ENCODE data around the gene GUCY2C. TPM values are rescaled to one million over a fixed set of nuclear protein-coding genes. Genes with fewer than 3 reads are reported as not detected.

Gene GUCY2C
- total RNA-seq, 2 donors from 2014 or later = 0.14 TPM; not detected in 1

- no peak overlapping the region for H3K27ac ChIP-seq
- H3K9me3 ChIP-seq = no peaks in the 10 kb centered on the region
- DNase-seq (ENCODE audit: low spot score) (no peak), ATAC-seq (ENCODE audit: insufficient number of reproducible peaks, low FRiP score, low read depth) (no peak)
- no peaks in the 10 kb centered on the region for H3K27me3 ChIP-seq (replicated peaks; ENCODE audit: insufficient read depth)
- H3K36me3 ChIP-seq = no peaks in the 10 kb centered on the region
- H3K4me3 ChIP-seq = no peak overlapping the region
- TF ChIP-seq, protein P1, sequence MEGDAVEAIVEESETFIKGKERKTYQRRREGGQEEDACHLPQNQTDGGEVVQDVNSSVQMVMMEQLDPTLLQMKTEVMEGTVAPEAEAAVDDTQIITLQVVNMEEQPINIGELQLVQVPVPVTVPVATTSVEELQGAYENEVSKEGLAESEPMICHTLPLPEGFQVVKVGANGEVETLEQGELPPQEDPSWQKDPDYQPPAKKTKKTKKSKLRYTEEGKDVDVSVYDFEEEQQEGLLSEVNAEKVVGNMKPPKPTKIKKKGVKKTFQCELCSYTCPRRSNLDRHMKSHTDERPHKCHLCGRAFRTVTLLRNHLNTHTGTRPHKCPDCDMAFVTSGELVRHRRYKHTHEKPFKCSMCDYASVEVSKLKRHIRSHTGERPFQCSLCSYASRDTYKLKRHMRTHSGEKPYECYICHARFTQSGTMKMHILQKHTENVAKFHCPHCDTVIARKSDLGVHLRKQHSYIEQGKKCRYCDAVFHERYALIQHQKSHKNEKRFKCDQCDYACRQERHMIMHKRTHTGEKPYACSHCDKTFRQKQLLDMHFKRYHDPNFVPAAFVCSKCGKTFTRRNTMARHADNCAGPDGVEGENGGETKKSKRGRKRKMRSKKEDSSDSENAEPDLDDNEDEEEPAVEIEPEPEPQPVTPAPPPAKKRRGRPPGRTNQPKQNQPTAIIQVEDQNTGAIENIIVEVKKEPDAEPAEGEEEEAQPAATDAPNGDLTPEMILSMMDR (IDR thresholded peaks at IDR 0.05) = no peak
- no peaks in the 10 kb centered on the region for H3K4me1 ChIP-seq (ENCODE audit: control insufficient read depth in 1 of 2, low read depth in 2 of 2)
Measured at GRCh38 chr12:14729586-14729985, 33.2 kb upstream of the GUCY2C start.

DNA sequence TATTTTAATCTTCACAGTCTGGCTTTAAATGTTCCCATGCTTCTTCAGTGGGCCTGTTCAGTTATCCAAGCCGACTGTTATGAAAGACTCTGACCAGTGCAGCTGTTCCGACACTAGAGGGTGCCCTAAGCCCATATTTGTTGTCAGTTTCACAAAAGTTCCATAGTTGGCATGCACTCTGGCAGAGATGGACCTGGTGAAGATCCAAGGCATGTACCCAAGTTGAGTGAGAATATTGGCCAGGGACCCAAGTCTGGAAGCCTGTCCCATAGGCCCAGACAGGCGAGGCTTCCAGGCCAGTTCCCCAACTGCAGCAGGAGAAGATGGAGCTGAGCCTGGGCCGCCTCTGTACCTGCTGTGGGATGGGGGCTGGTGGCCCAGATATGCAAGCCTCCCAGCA is 27.4 kb upstream of the GUCY2C start:
- no peaks in the 10 kb centered on the region for H3K9me3 ChIP-seq
- no peaks in the 10 kb centered on the region for H3K36me3 ChIP-seq
- DNase-seq (ENCODE audit: low spot score) (peak; percentile 14), ATAC-seq (ENCODE audit: insufficient number of reproducible peaks, low FRiP score, low read depth) (no peak)
- TF ChIP-seq, protein P1 (IDR thresholded peaks at IDR 0.05) = peak; percentile 60
- no peak overlapping the region for H3K4me3 ChIP-seq
- H3K27ac ChIP-seq = no peak overlapping the region
- no peaks in the 10 kb centered on the region for H3K4me1 ChIP-seq (ENCODE audit: control insufficient read depth in 1 of 2, low read depth in 2 of 2)
- H3K27me3 ChIP-seq (replicated peaks; ENCODE audit: insufficient read depth) = no peaks in the 10 kb centered on the region

DNA sequence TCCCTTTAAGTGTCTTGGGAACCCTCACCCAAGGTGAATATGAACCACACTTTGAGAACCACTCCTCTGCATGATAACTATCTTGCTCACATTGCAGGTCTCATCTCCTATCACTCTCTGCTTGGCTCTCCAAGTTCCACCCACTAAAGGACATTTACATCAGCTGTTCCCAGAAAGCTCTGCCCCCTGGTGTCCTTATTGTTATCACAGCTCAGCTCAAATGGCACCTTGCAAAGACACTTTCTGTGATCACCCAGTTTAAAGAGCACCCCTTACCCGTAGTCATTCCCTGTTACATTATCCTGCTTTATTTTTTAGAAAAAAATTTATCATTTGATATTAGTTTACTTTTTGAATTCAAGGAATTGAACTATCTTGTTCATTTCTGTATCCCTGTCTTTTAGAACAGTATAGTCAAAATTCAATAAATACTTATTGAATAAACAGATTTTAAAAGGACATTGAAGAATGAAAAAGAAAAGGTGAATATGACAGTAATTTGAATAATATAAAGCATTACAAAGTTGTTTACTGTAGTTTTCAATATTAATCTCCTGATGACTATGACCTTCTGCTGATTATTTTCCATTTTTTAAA is 20.5 kb upstream of the GUCY2C start:
- Histone ChIP-seq H3K27me3 (replicated peaks; ENCODE audit: insufficient read depth) (no peaks in the 10 kb centered on the region), H3K9me3 (no peaks in the 10 kb centered on the region), H3K36me3 (no peaks in the 10 kb centered on the region), H3K4me1 (ENCODE audit: control insufficient read depth in 1 of 2, low read depth in 2 of 2) (no peaks in the 10 kb centered on the region), H3K4me3 (no peak overlapping the region), H3K27ac (no peak overlapping the region)
- no peak for ATAC-seq (ENCODE audit: insufficient number of reproducible peaks, low FRiP score, low read depth)
- TF ChIP-seq, protein P1 (IDR thresholded peaks at IDR 0.05) = peak; percentile 36
- no peak for DNase-seq (ENCODE audit: low spot score)

- Histone ChIP-seq H3K9me3 (no peaks in the 10 kb centered on the region), H3K4me3 (no peak overlapping the region), H3K4me1 (ENCODE audit: control insufficient read depth in 1 of 2, low read depth in 2 of 2) (no peaks in the 10 kb centered on the region), H3K27me3 (replicated peaks; ENCODE audit: insufficient read depth) (no peaks in the 10 kb centered on the region), H3K27ac (no peak overlapping the region), H3K36me3 (no peaks in the 10 kb centered on the region)
- ATAC-seq (ENCODE audit: insufficient number of reproducible peaks, low FRiP score, low read depth) (no peak), DNase-seq (ENCODE audit: low spot score) (no peak)
- TF ChIP-seq, protein P1 (IDR thresholded peaks at IDR 0.05) = no peak
Measured at GRCh38 chr12:14714437-14714836, 18.0 kb upstream of the GUCY2C start.

- Histone ChIP-seq H3K36me3 (no peaks in the 10 kb centered on the region), H3K4me3 (no peak overlapping the region), H3K9me3 (no peaks in the 10 kb centered on the region), H3K27ac (no peak overlapping the region), H3K4me1 (ENCODE audit: control insufficient read depth in 1 of 2, low read depth in 2 of 2) (no peaks in the 10 kb centered on the region), H3K27me3 (replicated peaks; ENCODE audit: insufficient read depth) (no peaks in the 10 kb centered on the region)
- ATAC-seq (ENCODE audit: insufficient number of reproducible peaks, low FRiP score, low read depth) (no peak), DNase-seq (ENCODE audit: low spot score) (no peak)
- TF ChIP-seq, protein P1 (IDR thresholded peaks at IDR 0.05) = no peak
Measured at GRCh38 chr12:14710632-14711320, 14.4 kb upstream of the GUCY2C start.

Measured in thoracic aorta (tissue), 2 donors.